HepG2 (cell line): Measurements from ENCODE around the gene CAMTA2. TPM values are rescaled to one million over a fixed set of nuclear protein-coding genes. Genes with fewer than 3 reads are reported as not detected.

ENCODE experiments used
- AHR ChIP-seq: IDR thresholded peaks from 2 replicates; pipeline ENCODE4 v1.6.1; 2018; ENCODE audit warnings: missing genetic modification reagents, missing compliant biosample characterization
- CHD2 ChIP-seq: IDR thresholded peaks from 2 replicates; pipeline ENCODE4 v1.6.1; 2011; ENCODE audit warnings: low read depth, low read length, improper control_type of control experiment
- ISX ChIP-seq: sonication (generic); formaldehyde crosslinking; conservative IDR thresholded peaks from 2 replicates; pipeline ENCODE4 v1.5.0; 2020; ENCODE audit warnings: missing genetic modification reagents
- NFYB ChIP-seq: sonication (generic); formaldehyde crosslinking; IDR thresholded peaks from 2 replicates; pipeline ENCODE4 v1.4.0; 2020; ENCODE audit warnings: missing genetic modification reagents
- PTBP1 ChIP-seq: fragments of 200-400 bp; formaldehyde crosslinking; IDR thresholded peaks from 2 replicates; pipeline ENCODE4 v1.6.1; 2018; ENCODE audit warnings: low read length, low read depth; ENCODE audit not compliant: poor library complexity, severe bottlenecking
- REL ChIP-seq: sonication (generic); formaldehyde crosslinking; conservative IDR thresholded peaks from 2 replicates; pipeline ENCODE4 v1.8.0; 2022; ENCODE audit warnings: mild to moderate bottlenecking, missing genetic modification reagents, moderate library complexity
- ZNF337 ChIP-seq: sonication (generic); formaldehyde crosslinking; IDR thresholded peaks from 2 replicates; pipeline ENCODE4 v1.5.1; 2020; ENCODE audit warnings: missing genetic modification reagents, low read depth, mild to moderate bottlenecking, borderline replicate concordance
- ZNF670 ChIP-seq: sonication (generic); formaldehyde crosslinking; IDR thresholded peaks from 2 replicates; pipeline ENCODE4 v1.8.0; 2022; ENCODE audit warnings: mild to moderate bottlenecking, missing genetic modification reagents, borderline replicate concordance
- ZNF781 ChIP-seq: sonication (generic); formaldehyde crosslinking; IDR thresholded peaks from 2 replicates; pipeline ENCODE4 v1.5.1; 2020; ENCODE audit warnings: borderline replicate concordance, mild to moderate bottlenecking, missing genetic modification reagents; ENCODE audit errors: not compliant biosample characterization
- ZNF850 ChIP-seq: sonication (generic); formaldehyde crosslinking; conservative IDR thresholded peaks from 2 replicates; pipeline ENCODE4 v1.9.0; 2021; ENCODE audit warnings: mild to moderate bottlenecking, missing genetic modification reagents
- ZSCAN22 ChIP-seq: sonication (generic); formaldehyde crosslinking; IDR thresholded peaks from 2 replicates; pipeline ENCODE4 v1.4.0; 2020; ENCODE audit warnings: mild to moderate bottlenecking, missing genetic modification reagents
- polyA plus RNA-seq, 8 experiments: library from polyadenylated mRNA; depleted of rRNA in 3 of 8; stranded (reverse) in 7 of 8; unstranded in 1 of 8; fragments of >200 nt; fragmentation: Illumina TruSeq in 4 of 8; extraction: Trizol in 4 of 8; gene quantifications; 2 replicates each; pipeline versions ENCODE4 v1.2.1 to v1.2.3, GENCODE V29; 2011 to 2016; ENCODE audit warnings: low read depth in 4 of 8, missing spikeins in 1 of 8, mixed read lengths in 1 of 8; ENCODE audit not compliant: insufficient read depth in 1 of 8
- total RNA-seq, 5 experiments: library from RNA; depleted of rRNA; stranded (reverse); fragments of >200 nt; fragmentation: Illumina TruSeq; extraction: Trizol; gene quantifications; 2 replicates each; pipeline ENCODE4 v1.2.3, GENCODE V29; 2016; ENCODE audit warnings: low read depth in 1 of 5
- TF ChIP-seq, protein P1 (sequence below), 2 experiments: sonication (generic) in 1 of 2; formaldehyde crosslinking in 1 of 2; IDR thresholded peaks; 2 replicates each; pipeline versions ENCODE4 v1.4.0 to v1.6.1; 2016 to 2020; ENCODE audit warnings: borderline replicate concordance in 1 of 2, low read depth in 1 of 2, mild to moderate bottlenecking in 1 of 2, missing genetic modification reagents in 1 of 2
- TF ChIP-seq, protein P2 (sequence below): IDR thresholded peaks from 2 replicates; pipeline ENCODE4 v1.6.1; 2012; ENCODE audit warnings: low read length, improper control_type of control experiment
- TF ChIP-seq, protein P3 (sequence below): sonication (generic); formaldehyde crosslinking; IDR thresholded peaks from 2 replicates; pipeline ENCODE4 v1.5.1; 2020; ENCODE audit warnings: mild to moderate bottlenecking, missing genetic modification reagents, moderate library complexity
- TF ChIP-seq, protein P4 (sequence below): sonication (generic); formaldehyde crosslinking; IDR thresholded peaks from 2 replicates; pipeline ENCODE4 v1.4.0; 2020; ENCODE audit warnings: missing genetic modification reagents

CAMTA2 gene
- total and polyA plus RNA-seq, 2 of the 13 experiments (the other 11 are each of a cell fraction or from before 2014, with no cell fraction given): 4.1 to 7.1 TPM

DNA sequence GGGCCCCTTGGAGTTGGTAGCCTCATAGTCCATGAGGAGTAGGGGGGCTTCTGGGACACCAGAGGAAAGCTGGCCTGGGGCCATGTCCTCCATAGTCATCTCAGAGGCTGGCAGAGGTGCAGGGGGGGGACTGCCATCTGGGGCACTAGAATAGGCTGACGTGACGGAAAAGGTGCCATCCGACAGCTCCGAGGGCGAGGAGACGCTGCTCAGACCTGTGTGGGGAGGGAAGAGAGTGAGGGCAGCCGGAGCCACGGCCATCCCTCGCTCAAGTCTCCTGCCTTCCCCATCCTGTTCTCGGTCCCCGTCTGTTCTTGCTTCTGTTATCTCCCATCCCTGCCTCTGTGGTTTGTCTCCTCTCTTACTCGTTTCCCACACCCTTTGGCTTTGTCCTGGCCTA is 15.2 kb downstream of the CAMTA2 start (continued):
- TF ChIP-seq, protein P1, sequence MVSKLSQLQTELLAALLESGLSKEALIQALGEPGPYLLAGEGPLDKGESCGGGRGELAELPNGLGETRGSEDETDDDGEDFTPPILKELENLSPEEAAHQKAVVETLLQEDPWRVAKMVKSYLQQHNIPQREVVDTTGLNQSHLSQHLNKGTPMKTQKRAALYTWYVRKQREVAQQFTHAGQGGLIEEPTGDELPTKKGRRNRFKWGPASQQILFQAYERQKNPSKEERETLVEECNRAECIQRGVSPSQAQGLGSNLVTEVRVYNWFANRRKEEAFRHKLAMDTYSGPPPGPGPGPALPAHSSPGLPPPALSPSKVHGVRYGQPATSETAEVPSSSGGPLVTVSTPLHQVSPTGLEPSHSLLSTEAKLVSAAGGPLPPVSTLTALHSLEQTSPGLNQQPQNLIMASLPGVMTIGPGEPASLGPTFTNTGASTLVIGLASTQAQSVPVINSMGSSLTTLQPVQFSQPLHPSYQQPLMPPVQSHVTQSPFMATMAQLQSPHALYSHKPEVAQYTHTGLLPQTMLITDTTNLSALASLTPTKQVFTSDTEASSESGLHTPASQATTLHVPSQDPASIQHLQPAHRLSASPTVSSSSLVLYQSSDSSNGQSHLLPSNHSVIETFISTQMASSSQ (IDR thresholded peaks at IDR 0.05; ENCODE audit: low read depth): no peak
- TF ChIP-seq, protein P1 (CRISPR knock-in tag; IDR thresholded peaks at IDR 0.05; ENCODE audit: borderline replicate concordance): no peak
- TF ChIP-seq, protein P2, sequence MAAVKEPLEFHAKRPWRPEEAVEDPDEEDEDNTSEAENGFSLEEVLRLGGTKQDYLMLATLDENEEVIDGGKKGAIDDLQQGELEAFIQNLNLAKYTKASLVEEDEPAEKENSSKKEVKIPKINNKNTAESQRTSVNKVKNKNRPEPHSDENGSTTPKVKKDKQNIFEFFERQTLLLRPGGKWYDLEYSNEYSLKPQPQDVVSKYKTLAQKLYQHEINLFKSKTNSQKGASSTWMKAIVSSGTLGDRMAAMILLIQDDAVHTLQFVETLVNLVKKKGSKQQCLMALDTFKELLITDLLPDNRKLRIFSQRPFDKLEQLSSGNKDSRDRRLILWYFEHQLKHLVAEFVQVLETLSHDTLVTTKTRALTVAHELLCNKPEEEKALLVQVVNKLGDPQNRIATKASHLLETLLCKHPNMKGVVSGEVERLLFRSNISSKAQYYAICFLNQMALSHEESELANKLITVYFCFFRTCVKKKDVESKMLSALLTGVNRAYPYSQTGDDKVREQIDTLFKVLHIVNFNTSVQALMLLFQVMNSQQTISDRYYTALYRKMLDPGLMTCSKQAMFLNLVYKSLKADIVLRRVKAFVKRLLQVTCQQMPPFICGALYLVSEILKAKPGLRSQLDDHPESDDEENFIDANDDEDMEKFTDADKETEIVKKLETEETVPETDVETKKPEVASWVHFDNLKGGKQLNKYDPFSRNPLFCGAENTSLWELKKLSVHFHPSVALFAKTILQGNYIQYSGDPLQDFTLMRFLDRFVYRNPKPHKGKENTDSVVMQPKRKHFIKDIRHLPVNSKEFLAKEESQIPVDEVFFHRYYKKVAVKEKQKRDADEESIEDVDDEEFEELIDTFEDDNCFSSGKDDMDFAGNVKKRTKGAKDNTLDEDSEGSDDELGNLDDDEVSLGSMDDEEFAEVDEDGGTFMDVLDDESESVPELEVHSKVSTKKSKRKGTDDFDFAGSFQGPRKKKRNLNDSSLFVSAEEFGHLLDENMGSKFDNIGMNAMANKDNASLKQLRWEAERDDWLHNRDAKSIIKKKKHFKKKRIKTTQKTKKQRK: no peak
- TF ChIP-seq CHD2 (no peak), ZNF670 (CRISPR knock-in tag) (no peak), AHR (CRISPR knock-in tag) (no peak), NFYB (no peak), ZNF781 (CRISPR knock-in tag) (no peak), ZNF337 (CRISPR knock-in tag) (no peak), PTBP1 (no peak), ZSCAN22 (CRISPR knock-in tag) (no peak), ISX (no peak), ZNF850 (CRISPR knock-in tag) (no peak), REL (CRISPR knock-in tag) (no peak)
- TF ChIP-seq, protein P3, sequence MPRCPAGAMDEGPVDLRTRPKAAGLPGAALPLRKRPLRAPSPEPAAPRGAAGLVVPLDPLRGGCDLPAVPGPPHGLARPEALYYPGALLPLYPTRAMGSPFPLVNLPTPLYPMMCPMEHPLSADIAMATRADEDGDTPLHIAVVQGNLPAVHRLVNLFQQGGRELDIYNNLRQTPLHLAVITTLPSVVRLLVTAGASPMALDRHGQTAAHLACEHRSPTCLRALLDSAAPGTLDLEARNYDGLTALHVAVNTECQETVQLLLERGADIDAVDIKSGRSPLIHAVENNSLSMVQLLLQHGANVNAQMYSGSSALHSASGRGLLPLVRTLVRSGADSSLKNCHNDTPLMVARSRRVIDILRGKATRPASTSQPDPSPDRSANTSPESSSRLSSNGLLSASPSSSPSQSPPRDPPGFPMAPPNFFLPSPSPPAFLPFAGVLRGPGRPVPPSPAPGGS (CRISPR knock-in tag): no peak
- TF ChIP-seq, protein P4, sequence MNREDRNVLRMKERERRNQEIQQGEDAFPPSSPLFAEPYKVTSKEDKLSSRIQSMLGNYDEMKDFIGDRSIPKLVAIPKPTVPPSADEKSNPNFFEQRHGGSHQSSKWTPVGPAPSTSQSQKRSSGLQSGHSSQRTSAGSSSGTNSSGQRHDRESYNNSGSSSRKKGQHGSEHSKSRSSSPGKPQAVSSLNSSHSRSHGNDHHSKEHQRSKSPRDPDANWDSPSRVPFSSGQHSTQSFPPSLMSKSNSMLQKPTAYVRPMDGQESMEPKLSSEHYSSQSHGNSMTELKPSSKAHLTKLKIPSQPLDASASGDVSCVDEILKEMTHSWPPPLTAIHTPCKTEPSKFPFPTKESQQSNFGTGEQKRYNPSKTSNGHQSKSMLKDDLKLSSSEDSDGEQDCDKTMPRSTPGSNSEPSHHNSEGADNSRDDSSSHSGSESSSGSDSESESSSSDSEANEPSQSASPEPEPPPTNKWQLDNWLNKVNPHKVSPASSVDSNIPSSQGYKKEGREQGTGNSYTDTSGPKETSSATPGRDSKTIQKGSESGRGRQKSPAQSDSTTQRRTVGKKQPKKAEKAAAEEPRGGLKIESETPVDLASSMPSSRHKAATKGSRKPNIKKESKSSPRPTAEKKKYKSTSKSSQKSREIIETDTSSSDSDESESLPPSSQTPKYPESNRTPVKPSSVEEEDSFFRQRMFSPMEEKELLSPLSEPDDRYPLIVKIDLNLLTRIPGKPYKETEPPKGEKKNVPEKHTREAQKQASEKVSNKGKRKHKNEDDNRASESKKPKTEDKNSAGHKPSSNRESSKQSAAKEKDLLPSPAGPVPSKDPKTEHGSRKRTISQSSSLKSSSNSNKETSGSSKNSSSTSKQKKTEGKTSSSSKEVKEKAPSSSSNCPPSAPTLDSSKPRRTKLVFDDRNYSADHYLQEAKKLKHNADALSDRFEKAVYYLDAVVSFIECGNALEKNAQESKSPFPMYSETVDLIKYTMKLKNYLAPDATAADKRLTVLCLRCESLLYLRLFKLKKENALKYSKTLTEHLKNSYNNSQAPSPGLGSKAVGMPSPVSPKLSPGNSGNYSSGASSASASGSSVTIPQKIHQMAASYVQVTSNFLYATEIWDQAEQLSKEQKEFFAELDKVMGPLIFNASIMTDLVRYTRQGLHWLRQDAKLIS: no peak
